Tibial nerve (tissue), 4 donors: Measurements from ENCODE around the gene LKAAEAR1.

Experiments used
- EP300 ChIP-seq, 2 donors: sonication (generic); formaldehyde crosslinking; IDR thresholded peaks; one replicate each; pipeline ENCODE4 v1.6.1; 2017; ENCODE audit warnings: antibody characterized with exemption in 2 of 2, mild to moderate bottlenecking in 1 of 2
- POLR2A ChIP-seq, 2 donors: fragments of 450-650 bp; IDR thresholded peaks; one replicate each; pipeline ENCODE4 v1.6.1; 2017; ENCODE audit warnings: antibody characterized with exemption in 2 of 2, mild to moderate bottlenecking in 2 of 2, moderate library complexity in 2 of 2
- TF ChIP-seq, protein P1 (sequence below), 5 experiments: fragments of 200-600 bp in 3 of 5; fragments of 450-650 bp in 2 of 5; sonication (generic) in 3 of 5; IDR thresholded peaks; one replicate each; pipeline ENCODE4 v1.5.1; 2016 to 2019; ENCODE audit warnings: antibody characterized with exemption in 5 of 5, mild to moderate bottlenecking in 3 of 5, moderate library complexity in 2 of 5

DNA sequence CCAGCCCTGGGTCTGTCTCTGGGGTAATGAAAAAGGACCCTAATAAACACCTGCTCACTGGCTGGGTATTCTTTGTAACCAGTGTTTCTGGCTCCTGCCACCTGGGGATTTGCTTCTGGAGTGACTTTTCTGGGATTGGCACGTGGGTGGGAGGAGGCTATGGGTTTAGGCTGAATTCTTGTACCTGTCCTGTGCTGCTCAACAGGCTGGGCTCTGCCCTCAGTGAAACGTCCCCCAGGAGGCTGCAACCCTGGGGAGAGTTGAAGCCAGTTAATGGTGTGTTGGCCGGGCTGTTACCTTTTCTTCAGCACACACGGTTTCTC is 16.3 kb upstream of the LKAAEAR1 start:
- TF ChIP-seq, protein P1, sequence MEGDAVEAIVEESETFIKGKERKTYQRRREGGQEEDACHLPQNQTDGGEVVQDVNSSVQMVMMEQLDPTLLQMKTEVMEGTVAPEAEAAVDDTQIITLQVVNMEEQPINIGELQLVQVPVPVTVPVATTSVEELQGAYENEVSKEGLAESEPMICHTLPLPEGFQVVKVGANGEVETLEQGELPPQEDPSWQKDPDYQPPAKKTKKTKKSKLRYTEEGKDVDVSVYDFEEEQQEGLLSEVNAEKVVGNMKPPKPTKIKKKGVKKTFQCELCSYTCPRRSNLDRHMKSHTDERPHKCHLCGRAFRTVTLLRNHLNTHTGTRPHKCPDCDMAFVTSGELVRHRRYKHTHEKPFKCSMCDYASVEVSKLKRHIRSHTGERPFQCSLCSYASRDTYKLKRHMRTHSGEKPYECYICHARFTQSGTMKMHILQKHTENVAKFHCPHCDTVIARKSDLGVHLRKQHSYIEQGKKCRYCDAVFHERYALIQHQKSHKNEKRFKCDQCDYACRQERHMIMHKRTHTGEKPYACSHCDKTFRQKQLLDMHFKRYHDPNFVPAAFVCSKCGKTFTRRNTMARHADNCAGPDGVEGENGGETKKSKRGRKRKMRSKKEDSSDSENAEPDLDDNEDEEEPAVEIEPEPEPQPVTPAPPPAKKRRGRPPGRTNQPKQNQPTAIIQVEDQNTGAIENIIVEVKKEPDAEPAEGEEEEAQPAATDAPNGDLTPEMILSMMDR (IDR thresholded peaks at IDR 0.05): no peak
- no peak for TF ChIP-seq POLR2A (IDR thresholded peaks at IDR 0.05)
- no peak for TF ChIP-seq EP300 (IDR thresholded peaks at IDR 0.05)
